Breast epithelium (tissue), 4 donors: ENCODE results near the gene FAM3C. TPM values are rescaled to one million over a fixed set of nuclear protein-coding genes. Genes with fewer than 3 reads are reported as not detected.

Experiments
- DNase-seq, 2 donors: peaks; one replicate each; pipeline ENCODE4 v3.0.0-alpha.2; 2019; ENCODE audit warnings: low spot score in 2 of 2
- H3K27ac ChIP-seq, 2 donors: fragments of 200-600 bp; sonication (generic) in 1 of 2; one replicate each; pipeline ENCODE4 v1.5.1; 2016 to 2019; ENCODE audit warnings: mild to moderate bottlenecking in 1 of 2
- H3K27me3 ChIP-seq, 2 donors: fragments of 200-600 bp; sonication (generic) in 1 of 2; one replicate each; pipeline versions ENCODE4 v1.5.1 to v1.6.0; 2017 to 2019; ENCODE audit warnings: control low read depth in 1 of 2, mild to moderate bottlenecking in 1 of 2
- H3K36me3 ChIP-seq: fragments of 200-600 bp; one replicate; pipeline ENCODE4 v1.5.1; 2019
- H3K4me1 ChIP-seq, 2 donors: fragments of 200-600 bp; sonication (generic); one replicate each; pipeline ENCODE4 v1.5.1; 2016 to 2019; ENCODE audit warnings: control low read depth in 1 of 2
- H3K4me3 ChIP-seq, 3 donors: fragments of 200-600 bp; sonication (generic); 1 replicate in 2 of 3; 2 replicates in 1 of 3; pipeline ENCODE4 v1.5.1; 2016 to 2019; ENCODE audit warnings: mild to moderate bottlenecking in 3 of 3, moderate library complexity in 2 of 3
- H3K9me3 ChIP-seq, 2 donors: fragments of 200-600 bp; sonication (generic) in 1 of 2; one replicate each; pipeline ENCODE4 v1.5.1; 2016 to 2019; ENCODE audit warnings: control low read depth in 1 of 2
- CTCF ChIP-seq, 3 donors: fragments of 450-650 bp; IDR thresholded peaks; one replicate each; pipeline ENCODE4 v1.5.1; 2016 to 2017; ENCODE audit warnings: antibody characterized with exemption in 3 of 3, mild to moderate bottlenecking in 3 of 3, moderate library complexity in 3 of 3
- POLR2A ChIP-seq: fragments of 450-650 bp; IDR thresholded peaks from one replicate; pipeline ENCODE4 v1.6.1; 2016; ENCODE audit warnings: antibody characterized with exemption, mild to moderate bottlenecking, moderate library complexity
- POLR2AphosphoS5 ChIP-seq, 3 donors: sonication (generic); formaldehyde crosslinking; IDR thresholded peaks; one replicate each; pipeline ENCODE4 v1.6.1; 2017; ENCODE audit warnings: antibody characterized with exemption in 3 of 3
- intact Hi-C: fragments of 100-400 bp; cut with DNase I; formaldehyde crosslinking; loops from one replicate; pipeline ENCODE4 v1.15.1; 2023; ENCODE audit warnings: low total_unique reads
- total RNA-seq, 3 donors: library from RNA; depleted of rRNA; stranded (reverse); fragments of >200 nt; gene quantifications; one replicate each; pipeline ENCODE4 v1.1.0, GENCODE V29; 2016

Gene FAM3C
- total RNA-seq, 3 donors from 2014 or later: 35.8 to 89.7 (median 50.8) TPM

- no peak overlapping the region for H3K27ac ChIP-seq
- no peak overlapping the region for H3K4me3 ChIP-seq
- no peaks in the 10 kb centered on the region for H3K4me1 ChIP-seq
- TF ChIP-seq POLR2A: no peak
- no peak for TF ChIP-seq CTCF (IDR thresholded peaks at IDR 0.05)
- TF ChIP-seq POLR2AphosphoS5 (IDR thresholded peaks at IDR 0.05): no peak
- no peaks in the 10 kb centered on the region for H3K27me3 ChIP-seq
- H3K9me3 ChIP-seq: no peaks in the 10 kb centered on the region
- intact Hi-C loops: no loop called here
- no peak for DNase-seq
- no peaks in the 10 kb centered on the region for H3K36me3 ChIP-seq
Observed at GRCh38 chr7:121305109-121305508, 91.0 kb downstream of the FAM3C start.

DNA sequence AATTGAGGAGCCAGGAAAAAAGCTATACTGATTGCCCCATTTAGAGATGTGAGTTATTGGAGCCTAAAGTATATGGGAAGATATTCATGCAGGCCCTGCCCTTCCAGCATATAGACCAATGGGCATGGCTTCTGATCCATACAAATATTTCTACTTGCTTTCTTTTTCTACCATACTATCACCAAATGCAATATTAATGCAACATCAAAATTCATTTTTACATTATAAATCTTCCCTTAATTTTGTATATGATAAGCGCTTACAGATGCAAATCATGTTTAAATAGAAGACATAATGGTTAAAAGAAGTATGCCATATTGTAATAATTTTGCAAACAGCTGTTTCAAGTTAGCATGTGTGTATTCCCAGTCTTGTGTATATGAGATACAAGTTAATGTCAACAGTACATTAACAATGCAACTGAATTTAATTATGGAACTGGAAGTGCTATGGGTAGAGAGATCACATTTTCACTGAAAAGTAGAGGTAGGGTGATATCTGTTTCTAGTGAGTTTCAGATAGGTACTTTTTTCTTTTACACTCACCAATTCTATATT lies 91.9 kb downstream of the FAM3C start:
- Histone ChIP-seq H3K27ac (no peak overlapping the region), H3K4me3 (no peak overlapping the region), H3K4me1 (no peaks in the 10 kb centered on the region), H3K9me3 (no peaks in the 10 kb centered on the region), H3K27me3 (no peaks in the 10 kb centered on the region), H3K36me3 (no peaks in the 10 kb centered on the region)
- no peak for DNase-seq
- intact Hi-C loops: no loop called here
- TF ChIP-seq CTCF (IDR thresholded peaks at IDR 0.05): no peak
- no peak for TF ChIP-seq POLR2A
- no peak for TF ChIP-seq POLR2AphosphoS5 (IDR thresholded peaks at IDR 0.05)

DNA sequence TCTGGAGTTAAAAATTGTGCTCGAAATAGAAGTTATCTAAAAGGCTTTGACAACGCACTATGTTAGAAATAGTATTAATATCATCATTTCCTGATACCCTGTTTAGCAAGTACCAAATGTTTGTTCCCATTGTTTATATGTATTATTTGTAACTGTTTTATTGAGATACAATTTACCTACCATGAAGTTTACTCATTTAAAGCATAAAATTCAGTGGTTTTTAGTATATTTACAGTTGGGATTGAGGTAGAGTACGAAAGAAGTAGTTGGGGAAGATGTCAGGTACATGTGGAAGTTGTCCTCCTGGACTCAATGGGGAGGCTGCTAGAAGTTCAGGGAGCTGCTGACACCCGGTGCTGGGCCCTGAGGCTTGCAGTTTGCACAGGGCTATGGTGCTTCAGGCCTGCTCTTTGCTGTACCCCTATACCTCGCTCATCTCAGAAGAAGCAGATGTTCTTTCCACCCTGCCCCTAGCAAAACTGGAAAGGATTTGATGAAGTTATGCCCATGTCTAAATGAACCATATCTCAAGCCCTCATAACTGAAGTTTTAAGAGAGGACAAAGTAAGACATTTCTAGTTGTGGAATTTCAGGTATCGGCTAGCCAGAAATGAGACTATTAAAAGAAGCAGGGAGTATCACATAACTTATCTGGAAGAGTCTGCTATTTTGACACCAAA lies 92.5 kb downstream of the FAM3C start:
- H3K4me1 ChIP-seq: no peaks in the 10 kb centered on the region
- H3K36me3 ChIP-seq: no peaks in the 10 kb centered on the region
- no peak for TF ChIP-seq POLR2AphosphoS5 (IDR thresholded peaks at IDR 0.05)
- no peak for TF ChIP-seq POLR2A
- TF ChIP-seq CTCF (IDR thresholded peaks at IDR 0.05): no peak
- no peak for DNase-seq
- no peak overlapping the region for H3K4me3 ChIP-seq
- no peak overlapping the region for H3K27ac ChIP-seq
- intact Hi-C loops: no loop called here
- no peaks in the 10 kb centered on the region for H3K27me3 ChIP-seq
- no peaks in the 10 kb centered on the region for H3K9me3 ChIP-seq

GRCh38 chr7:121302214-121302745 lies 93.8 kb downstream of the FAM3C start:
- Histone ChIP-seq H3K36me3 (no peaks in the 10 kb centered on the region), H3K27me3 (no peaks in the 10 kb centered on the region), H3K27ac (no peak overlapping the region), H3K4me3 (no peak overlapping the region), H3K9me3 (no peaks in the 10 kb centered on the region), H3K4me1 (no peaks in the 10 kb centered on the region)
- intact Hi-C loops: no loop called here
- no peak for TF ChIP-seq CTCF (IDR thresholded peaks at IDR 0.05)
- TF ChIP-seq POLR2A: no peak
- no peak for TF ChIP-seq POLR2AphosphoS5 (IDR thresholded peaks at IDR 0.05)
- no peak for DNase-seq

DNA sequence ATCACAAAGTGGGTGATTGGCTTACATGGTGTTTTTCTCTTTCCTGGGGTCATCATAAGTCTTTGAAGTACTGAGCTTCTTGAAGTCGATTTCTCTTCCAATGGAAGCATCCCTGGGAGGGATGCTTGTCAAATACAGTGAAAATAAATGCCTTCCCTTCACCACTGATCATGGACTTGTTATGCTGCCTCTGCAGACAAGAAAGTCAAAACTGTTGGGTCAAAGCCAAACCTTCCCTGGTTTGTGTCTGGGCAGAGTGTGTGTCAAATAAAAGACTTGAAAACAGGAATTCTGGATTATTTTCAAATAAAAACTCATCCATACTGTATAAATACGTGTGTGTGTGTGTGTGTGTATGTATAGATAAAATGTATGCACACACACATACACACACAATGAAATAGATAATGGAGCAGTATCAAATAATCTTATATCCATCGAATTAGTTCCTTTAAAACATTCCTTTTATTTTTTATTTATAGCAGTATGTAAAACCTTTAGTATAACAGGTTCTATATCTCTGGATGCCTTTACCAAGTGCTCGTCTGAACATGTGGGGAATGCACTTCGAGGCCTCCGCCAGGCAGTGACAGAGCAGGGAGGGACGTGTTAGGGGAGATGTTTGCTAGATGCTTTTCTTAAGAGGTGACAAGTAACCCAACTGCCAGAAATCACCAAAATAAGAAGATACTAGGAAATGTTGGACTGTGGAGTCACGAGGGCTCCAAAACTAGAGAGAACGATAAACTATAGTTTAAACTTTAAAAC lies 94.5 kb downstream of the FAM3C start:
- no peaks in the 10 kb centered on the region for H3K9me3 ChIP-seq
- no peak overlapping the region for H3K4me3 ChIP-seq
- no peaks in the 10 kb centered on the region for H3K36me3 ChIP-seq
- intact Hi-C loops: no loop called here
- no peaks in the 10 kb centered on the region for H3K4me1 ChIP-seq
- no peak overlapping the region for H3K27ac ChIP-seq
- TF ChIP-seq CTCF (IDR thresholded peaks at IDR 0.05) (no peak), POLR2AphosphoS5 (IDR thresholded peaks at IDR 0.05) (no peak), POLR2A (no peak)
- DNase-seq: no peak
- no peaks in the 10 kb centered on the region for H3K27me3 ChIP-seq
